ENCODE results near the gene DPH3. TPM values are rescaled to one million over a fixed set of nuclear protein-coding genes. Genes with fewer than 3 reads are reported as not detected.

DPH3 gene
- total RNA-seq, 4 donors from 2014 or later: 16.7 to 33.7 (median 30.4) TPM

DNA sequence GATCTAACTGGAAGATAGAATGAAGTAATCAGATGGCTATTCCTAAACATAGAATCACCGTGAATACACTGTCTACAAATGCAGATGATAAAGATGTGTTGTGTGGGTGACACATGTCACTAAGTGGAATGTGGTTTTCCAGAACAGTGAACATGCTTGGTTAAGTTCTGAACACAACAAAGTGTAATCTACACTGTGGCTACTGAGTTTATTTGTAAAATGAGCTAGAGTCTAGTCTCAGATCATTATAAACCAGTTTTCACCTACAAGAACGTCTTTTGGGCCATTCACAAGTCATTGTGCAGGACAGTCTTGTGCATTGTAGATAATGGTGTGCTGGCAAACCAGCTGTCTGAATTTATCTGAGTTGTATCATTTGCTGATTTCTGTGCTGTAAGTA is 35.6 kb upstream of the DPH3 start:
- no peak for DNase-seq (ENCODE audit: low spot score)
- TF ChIP-seq, protein P1, sequence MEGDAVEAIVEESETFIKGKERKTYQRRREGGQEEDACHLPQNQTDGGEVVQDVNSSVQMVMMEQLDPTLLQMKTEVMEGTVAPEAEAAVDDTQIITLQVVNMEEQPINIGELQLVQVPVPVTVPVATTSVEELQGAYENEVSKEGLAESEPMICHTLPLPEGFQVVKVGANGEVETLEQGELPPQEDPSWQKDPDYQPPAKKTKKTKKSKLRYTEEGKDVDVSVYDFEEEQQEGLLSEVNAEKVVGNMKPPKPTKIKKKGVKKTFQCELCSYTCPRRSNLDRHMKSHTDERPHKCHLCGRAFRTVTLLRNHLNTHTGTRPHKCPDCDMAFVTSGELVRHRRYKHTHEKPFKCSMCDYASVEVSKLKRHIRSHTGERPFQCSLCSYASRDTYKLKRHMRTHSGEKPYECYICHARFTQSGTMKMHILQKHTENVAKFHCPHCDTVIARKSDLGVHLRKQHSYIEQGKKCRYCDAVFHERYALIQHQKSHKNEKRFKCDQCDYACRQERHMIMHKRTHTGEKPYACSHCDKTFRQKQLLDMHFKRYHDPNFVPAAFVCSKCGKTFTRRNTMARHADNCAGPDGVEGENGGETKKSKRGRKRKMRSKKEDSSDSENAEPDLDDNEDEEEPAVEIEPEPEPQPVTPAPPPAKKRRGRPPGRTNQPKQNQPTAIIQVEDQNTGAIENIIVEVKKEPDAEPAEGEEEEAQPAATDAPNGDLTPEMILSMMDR (IDR thresholded peaks at IDR 0.05): no peak
- no peak for ATAC-seq (ENCODE audit: low FRiP score)

DNA sequence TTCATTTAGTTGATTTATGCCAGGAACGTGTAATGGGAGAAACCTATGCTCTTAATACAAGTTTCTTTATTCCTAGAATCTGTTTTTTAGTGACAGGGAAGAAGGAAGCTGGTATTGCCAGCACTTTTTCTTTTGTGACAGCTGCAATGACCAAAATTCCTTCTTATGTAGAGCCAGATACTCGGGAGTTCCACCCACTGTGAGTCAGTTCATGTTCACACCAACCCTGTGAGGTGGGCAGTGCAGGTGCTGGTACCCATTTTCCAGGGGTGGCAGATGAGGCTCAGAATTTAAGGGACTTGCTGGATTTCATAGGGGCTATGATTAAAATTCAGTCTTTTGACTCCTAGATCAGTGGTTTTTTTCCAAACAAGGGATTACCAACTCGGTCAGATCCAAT is 35.0 kb upstream of the DPH3 start:
- ATAC-seq (ENCODE audit: low FRiP score) (no peak), DNase-seq (ENCODE audit: low spot score) (no peak)
- TF ChIP-seq, protein P1 (IDR thresholded peaks at IDR 0.05): no peak

DNA sequence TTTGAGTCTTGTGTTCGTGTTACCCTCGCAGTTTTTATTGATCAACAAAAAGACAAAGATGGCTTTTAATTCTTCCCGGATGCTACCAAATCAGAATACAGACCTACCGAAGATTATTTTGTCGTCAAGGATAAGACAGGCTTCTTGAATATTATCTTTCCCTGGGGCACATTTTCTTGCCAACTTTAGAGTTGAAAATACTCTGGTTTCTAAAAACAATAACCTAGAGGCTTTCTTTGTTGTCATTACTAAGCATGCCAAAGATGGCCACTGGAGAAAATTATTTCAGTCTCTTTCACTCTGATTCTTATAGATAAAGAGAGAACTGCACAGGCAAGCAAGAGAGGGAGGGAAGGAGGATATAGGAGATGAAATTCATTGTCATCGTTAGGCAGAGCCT is 34.1 kb upstream of the DPH3 start:
- ATAC-seq (ENCODE audit: low FRiP score) (no peak), DNase-seq (ENCODE audit: low spot score) (no peak)
- TF ChIP-seq, protein P1 (IDR thresholded peaks at IDR 0.05): no peak

DNA sequence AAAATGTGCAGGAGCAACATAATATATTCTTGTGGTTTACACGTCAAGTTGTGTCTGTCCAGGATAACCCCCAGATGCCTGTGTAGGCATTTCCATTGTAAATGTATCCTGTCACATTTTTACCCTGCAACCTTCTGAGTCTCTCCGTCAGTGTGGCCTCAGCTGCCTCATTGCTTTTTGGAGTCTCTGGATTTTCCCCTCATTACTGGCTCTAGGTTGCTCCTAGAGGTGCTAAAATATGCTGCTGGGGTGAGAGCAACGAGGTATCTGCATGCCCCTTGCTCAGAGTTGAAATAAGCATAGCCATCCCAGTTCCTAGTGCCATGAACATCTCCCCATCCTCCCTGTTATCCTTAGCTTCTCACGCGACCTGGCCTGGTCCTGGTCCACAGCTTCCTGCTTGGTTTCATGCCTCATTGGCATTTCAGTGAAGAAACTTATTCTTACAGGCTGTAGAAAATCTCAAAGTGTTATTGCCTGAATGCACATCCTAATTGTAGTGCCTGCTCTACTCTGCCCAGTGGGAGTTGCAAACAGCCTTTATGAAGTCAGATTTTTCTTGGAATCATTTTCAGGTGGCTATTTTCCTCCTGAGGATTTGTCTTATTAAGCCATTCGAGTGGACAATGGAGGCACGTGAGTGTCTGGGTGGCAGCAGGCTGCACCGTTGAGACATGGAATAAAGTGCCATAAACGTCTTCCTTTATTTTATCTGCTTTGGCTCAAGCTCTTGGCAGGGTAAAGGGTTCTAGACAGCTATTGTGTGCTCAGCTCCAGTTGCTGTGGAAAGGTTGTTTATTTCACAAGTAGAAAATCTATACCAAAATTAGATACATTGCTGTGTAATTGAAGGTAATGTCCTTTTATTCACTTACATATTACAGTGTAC is 33.5 kb upstream of the DPH3 start:
- DNase-seq (ENCODE audit: low spot score) (no peak), ATAC-seq (ENCODE audit: low FRiP score) (no peak)
- TF ChIP-seq, protein P1 (IDR thresholded peaks at IDR 0.05): no peak

DNA sequence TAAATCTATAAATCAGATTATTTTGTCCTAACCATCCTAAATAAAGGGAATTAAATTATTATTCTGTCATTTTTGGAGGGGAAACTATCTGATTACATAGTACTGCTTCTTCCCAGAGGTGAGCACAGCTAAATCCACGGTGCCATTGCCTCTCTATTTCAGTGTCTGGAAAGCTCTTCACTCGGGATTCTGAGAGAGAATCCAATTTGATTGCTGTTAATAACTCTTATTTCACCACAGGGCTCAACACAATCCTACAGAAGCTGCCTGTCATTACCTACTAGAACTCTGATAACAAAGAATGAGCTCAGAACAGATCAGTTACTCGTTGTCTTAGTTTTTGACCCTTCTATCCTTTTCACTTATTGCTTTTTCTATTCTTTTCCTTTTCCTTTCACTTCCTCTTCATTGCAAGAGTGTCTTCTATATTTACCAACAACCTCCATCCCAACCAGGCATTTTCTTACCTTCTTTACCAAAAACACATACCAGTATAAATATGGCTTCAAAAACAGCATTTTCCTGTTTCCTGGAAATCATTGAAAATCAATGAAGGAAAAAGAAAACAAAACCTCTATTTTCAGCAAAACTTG is 30.7 kb upstream of the DPH3 start:
- TF ChIP-seq, protein P1 (IDR thresholded peaks at IDR 0.05): no peak
- no peak for ATAC-seq (ENCODE audit: low FRiP score)

DNA sequence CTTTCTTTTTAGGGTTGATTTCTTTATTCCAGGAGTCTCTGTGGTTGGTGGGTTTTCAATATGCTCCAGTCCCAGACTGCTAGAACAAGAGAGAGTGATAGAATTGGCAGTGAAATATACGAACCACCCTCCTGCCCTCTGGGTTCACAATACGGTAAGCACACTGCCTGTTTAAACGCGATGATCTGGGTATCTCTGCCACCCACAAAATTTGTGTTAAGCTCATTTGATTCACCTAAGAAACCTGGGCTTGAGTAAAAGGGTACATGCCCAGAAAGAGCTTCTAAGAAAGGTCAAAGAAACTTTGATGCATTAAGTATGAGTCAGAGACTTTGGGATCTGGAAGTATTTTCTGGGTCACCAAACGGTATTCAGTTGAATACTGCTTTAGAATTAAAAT is 30.1 kb upstream of the DPH3 start:
- DNase-seq (ENCODE audit: low spot score): no peak
- TF ChIP-seq, protein P1 (IDR thresholded peaks at IDR 0.05): no peak

More for the DNA sequence above, 30.7 kb upstream of the DPH3 start:
- DNase-seq (ENCODE audit: low spot score): no peak

DNA sequence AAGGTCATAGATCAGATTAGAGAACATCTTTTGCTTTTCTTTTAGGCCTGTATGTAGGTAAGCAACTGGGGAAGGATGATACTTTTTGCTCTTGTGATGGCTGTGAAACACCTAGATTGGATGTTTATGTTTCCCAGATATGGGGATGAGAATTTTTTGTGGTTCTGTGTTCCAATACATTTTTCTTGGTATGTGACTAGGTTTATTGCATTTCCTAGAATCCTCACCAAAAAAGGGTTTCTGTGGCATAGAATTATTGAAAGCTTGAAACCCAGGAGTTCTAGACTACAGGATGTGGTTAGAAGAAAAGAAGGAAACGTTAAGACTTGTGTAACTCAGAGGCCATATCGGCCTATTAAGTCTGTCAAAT is 26.1 kb upstream of the DPH3 start:
- TF ChIP-seq, protein P1 (IDR thresholded peaks at IDR 0.05): no peak
- ATAC-seq (ENCODE audit: low FRiP score): no peak
- DNase-seq (ENCODE audit: low spot score): no peak

More for the DNA sequence above, 30.1 kb upstream of the DPH3 start:
- ATAC-seq (ENCODE audit: low FRiP score): no peak
